ENCODE data around the gene FMN2.

GRCh38 chr1:240508201-240508600 is 416.5 kb downstream of the FMN2 start:
- TF ChIP-seq CTCF (conservative IDR thresholded peaks at IDR 0.05 in 1 of 2, IDR thresholded peaks at IDR 0.05 in 1 of 2; ENCODE audit: extremely low read depth in 1 of 2, insufficient read depth in 1 of 2, low read depth in 1 of 2, low read length in 2 of 2) (no peak), EZH2 (IDR thresholded peaks at IDR 0.05; ENCODE audit: borderline replicate concordance, low read length) (no peak)
